Prostate gland (tissue), 2 donors: ENCODE results near the gene PPM1J.

Experiments
- CTCF ChIP-seq, 4 experiments: fragments of 200-600 bp in 2 of 4; fragments of 450-650 bp in 2 of 4; sonication (generic) in 2 of 4; IDR thresholded peaks; 1 replicate in 3 of 4; 2 replicates in 1 of 4; pipeline ENCODE4 v1.5.1; 2016 to 2019; ENCODE audit warnings: antibody characterized with exemption in 4 of 4, mild to moderate bottlenecking in 2 of 4, moderate library complexity in 2 of 4
- POLR2AphosphoS5 ChIP-seq: sonication (generic); formaldehyde crosslinking; IDR thresholded peaks from one replicate; pipeline ENCODE4 v1.6.1; 2017; ENCODE audit warnings: antibody characterized with exemption

DNA sequence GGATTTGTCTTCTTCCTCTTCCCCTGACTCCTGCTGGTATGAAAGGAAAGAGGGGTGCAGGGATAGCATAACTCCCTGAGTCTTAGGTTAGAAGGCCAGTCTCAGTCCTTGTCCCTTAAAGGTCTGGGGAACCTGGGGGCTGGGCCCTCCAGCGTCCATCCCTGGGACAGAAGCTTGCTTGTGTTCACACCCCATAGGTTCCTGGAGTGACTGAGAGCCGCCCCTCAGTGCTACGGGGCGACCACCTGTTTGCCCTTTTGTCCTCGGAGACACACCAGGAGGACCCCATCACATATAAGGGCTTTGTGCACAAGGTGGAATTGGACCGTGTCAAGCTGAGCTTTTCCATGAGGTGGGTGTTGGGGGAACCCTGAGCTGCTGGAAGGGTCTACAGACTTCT is 21.3 kb downstream of the PPM1J start:
- TF ChIP-seq CTCF (IDR thresholded peaks at IDR 0.05) = no peak
- TF ChIP-seq POLR2AphosphoS5 = no peak
